Caki2 (cell line): Measurements from ENCODE around the gene M6PR. TPM values are rescaled to one million over a fixed set of nuclear protein-coding genes. Genes with fewer than 3 reads are reported as not detected.

Source experiments
- DNase-seq: peaks from one replicate; pipeline ENCODE4 v3.0.0-alpha.2; 2015; ENCODE audit warnings: low read depth
- in situ Hi-C: cut with HindIII; loops from 2 replicates; pipeline ENCODE4 v1.10.0; 2016; ENCODE audit warnings: low sequenced_read_pairs, low pct_unique_long_range_greater_than_20kb, mixed read lengths
- total RNA-seq: library from RNA; depleted of rRNA; stranded (reverse); fragments of >200 nt; shearing (Covaris generic); gene quantifications from 2 replicates; pipeline ENCODE4 v1.2.3, GENCODE V29; 2014; ENCODE audit warnings: low replicate concordance; rRNA removed

The M6PR gene
- total RNA-seq = 157 and 179 TPM in 2 replicates

GRCh38 chr12:8949342-8950220 is at the start of gene M6PR:
Gene M6PR (minus strand): TSS chr12:8949645. CDS start chr12:8946404, 3,241 bp downstream.
- peak; percentile 98 for DNase-seq
- in situ Hi-C loops = no loop called here

DNA sequence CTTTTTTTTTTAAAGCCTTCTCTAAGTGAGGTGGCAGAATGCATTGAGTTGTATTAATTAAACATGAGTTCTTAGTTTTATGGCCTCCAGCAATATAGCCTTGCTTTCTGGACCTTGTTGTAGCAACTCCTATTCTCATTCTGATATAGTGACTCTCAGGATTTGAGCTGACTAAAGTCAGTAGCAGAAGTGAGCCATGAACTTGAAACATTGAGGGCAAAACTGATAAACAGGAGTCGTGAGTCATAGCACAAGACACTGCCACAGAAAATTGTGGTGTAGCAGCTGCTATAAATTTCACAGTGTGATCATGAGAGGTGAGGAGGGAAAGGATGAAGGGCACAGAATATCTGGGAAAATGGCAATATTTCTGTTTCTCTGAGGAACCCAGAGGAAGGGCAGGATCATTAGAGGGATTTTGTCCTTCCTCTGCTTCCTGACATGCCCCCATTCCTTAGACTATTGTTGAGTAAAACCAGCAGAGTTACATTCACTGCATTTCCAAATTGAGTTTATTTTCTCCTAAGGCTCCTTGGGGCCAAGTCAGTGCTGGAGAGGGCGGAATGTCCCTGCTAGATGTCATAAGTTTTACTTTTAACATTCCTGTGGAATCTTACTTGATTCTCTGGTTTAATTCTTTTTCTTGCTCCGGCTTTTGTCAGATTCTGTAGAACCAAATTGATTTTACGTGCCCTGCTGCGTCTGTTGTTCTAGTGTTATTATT is 47.4 kb upstream of the M6PR start:
- peak; percentile 11 for DNase-seq

GRCh38 chr12:8995021-8995775 is 45.8 kb upstream of the M6PR start:
- no peak for DNase-seq
- in situ Hi-C loops = no loop called here

More for the DNA sequence above, 47.4 kb upstream of the M6PR start:
- in situ Hi-C loops = no loop called here

DNA sequence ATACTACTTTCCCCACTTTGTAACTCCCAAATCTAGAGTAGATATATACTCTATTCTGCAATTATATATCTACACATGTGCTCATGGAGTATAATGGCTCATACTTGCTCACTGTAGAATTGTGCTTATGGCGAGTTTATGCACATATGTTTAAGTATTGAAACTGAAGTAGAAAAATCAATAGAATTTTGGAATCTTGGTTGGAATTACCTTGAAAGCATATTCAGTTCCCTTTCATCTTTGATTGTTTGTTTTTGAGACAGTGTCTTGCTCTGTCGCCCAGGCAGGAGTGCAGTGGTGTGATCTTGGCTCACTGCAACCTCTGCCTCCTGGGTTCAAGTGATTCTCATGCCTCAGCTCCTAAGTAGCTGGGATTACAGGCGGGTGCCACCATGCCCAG is 44.4 kb upstream of the M6PR start:
- in situ Hi-C loops = no loop called here
- DNase-seq = no peak

DNA sequence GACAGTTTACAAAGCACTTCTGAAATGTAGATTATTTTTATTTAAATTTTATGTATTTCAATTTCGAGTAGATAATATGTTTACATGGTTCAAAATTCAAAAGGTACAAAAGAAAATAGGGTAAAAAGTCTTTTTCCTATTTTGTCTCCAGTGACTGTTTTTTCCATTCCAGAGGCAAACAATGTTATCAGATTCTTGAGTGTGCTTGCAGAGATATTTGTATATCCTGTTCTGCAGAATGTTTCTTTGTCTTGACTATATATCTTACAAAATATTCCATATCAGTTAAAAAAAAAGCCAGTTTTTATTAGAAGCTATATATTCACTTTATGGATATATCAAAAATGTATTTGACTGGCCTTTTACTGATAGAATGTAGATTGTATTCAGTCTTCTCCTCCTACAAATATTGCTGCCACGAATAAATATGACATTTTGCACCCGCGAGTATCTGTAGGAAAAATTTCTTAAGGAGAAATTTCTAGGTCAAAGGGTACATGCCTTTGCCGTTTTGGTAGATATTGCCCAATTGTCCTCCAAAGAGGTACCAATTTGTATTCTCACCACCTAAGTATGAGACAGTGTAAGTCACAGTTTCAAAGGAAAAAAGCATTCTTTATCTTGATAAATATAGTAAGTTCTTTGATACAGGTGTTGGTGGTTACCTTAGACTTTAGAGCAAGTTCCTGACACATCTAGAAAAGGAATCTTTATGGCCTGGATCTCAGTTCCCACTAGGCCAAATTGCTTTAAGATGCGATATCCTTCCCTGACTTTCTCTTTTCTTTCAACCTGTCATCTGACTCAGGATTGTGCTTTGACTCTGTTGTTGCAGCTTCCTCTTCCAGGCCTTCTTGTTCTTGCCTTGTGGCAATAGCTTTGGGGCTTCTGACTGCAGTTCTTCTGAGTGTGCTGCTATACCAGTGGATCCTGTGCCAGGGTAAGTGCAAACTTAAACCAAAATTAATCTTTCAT is 42.2 kb upstream of the M6PR start:
- no peak for DNase-seq
- in situ Hi-C loops = no loop called here

GRCh38 chr12:8989413-8989812 is 40.0 kb upstream of the M6PR start, which contains the start of gene KLRG1:
Gene KLRG1 (plus strand): TSS chr12:8989546. CDS start chr12:8989636, 90 bp downstream.
- in situ Hi-C loops = no loop called here
- no peak for DNase-seq

DNA sequence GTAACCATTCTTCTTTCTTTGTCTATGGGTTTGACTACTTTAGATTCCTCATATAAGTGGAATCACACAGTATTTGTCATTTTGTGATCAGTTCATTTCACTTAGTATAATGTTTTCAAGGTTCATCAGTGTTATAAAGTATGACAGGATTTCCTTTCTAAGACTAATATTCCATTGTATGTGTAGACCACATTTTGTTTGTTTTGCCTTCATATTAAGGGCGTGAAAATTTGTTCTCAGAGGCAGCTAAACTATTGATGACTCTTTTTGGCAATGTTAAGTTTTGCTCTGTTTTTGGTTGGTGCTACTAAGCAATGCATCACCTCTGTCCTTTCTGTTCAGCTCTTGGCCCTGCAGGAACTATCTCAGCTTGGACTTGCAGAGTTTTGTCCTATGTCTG is 38.2 kb upstream of the M6PR start:
- no peak for DNase-seq
- in situ Hi-C loops = no loop called here

GRCh38 chr12:8987163-8987562 is 37.7 kb upstream of the M6PR start:
- in situ Hi-C loops = no loop called here

GRCh38 chr12:8985213-8985754 is 35.8 kb upstream of the M6PR start:
- DNase-seq = no peak
- in situ Hi-C loops = no loop called here

More at GRCh38 chr12:8987163-8987562, 37.7 kb upstream of the M6PR start:
- DNase-seq = no peak

DNA sequence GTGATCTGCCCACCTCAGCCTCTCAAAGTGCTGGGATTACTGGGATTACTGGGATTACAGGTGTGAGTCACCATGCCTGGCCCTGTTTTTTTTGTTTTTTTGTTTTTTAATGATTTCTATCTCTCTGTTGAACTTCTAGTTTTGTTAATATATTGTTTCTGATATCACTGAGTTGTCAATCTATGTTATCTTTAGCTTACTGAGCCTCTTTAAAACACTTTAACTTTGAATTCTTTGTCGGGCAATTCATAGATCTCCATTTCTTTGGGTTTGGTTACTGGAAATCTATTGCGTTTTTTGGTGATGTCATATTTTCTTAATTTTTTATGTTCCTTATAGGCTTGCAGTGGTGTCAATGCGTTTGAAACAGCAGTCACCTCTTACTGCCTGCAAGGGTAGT is 30.7 kb upstream of the M6PR start:
- DNase-seq = no peak
- in situ Hi-C loops = no loop called here

DNA sequence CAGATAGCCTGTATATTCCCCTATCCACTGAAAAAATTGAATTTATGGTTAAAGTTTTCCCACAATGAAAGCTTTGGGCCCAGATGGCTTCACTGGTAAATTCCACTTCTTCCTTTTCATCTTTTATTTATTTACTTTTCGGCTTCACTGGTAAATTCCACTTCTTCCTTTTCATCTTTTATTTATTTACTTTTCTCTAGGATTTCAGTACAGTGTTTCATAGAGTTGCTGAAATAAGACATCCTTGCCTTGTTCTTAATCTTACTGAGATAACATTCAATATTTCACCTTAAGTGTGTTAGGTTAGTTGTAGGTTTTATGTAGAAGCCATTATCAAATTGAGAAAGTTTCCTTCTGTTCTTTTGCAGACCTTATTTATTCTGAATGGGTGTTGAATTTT is 21.0 kb upstream of the M6PR start:
- DNase-seq = peak; percentile 14
- in situ Hi-C loops = no loop called here

DNA sequence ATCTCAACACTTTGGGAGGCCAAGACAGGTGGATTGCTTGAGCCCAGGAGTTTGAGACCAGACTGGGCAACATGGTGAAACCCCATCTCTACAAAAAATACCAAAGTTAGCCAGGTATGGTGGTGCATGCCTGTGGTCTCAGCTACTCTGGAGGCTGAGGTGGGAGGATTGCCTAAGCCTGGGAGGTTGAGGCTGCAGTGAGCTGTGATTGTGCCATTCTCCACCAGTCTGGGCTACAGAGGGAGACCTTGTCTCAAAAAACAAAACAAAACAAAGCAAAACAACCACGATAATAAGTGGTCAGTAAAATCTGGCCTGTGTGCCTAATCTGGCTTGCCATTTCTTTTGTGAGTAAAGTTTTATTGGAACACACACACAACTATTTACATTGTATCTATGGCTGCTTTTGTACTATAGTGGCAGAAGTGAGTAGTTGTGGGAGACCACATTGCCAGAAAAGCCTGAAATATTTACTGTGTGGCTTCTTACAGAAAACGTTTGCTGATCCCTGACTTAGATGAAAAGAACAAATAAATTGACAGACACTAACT is 20.5 kb upstream of the M6PR start:
- DNase-seq = no peak
- in situ Hi-C loops = no loop called here

DNA sequence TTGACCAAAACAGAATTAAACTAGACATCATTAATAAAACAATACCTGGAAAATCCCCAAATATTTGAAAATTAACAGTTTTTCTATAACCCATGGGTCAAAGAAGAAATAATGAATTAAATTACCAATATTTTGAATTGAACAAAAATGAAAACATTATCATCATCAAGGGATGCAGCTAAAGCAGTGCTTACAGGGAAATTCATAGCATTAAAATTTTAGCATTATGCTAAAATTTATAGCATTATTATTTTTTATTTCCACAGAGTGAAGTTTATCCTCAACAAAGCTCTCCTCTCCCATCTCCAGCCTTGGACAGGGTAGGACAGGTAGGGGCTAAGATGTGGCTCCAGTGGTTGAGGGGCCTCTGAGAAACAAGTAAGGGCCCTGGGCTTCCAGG is 19.3 kb upstream of the M6PR start:
- no peak for DNase-seq
- in situ Hi-C loops = no loop called here

GRCh38 chr12:8960176-8960575 is 10.7 kb upstream of the M6PR start:
- in situ Hi-C loops = no loop called here
- no peak for DNase-seq

- in situ Hi-C loops = no loop called here
- DNase-seq = no peak
These were observed 8.6 kb upstream of the M6PR start for GRCh38 chr12:8958066-8958465.

- in situ Hi-C loops = no loop called here
These were observed 8.1 kb upstream of the M6PR start for GRCh38 chr12:8957561-8957960.

DNA sequence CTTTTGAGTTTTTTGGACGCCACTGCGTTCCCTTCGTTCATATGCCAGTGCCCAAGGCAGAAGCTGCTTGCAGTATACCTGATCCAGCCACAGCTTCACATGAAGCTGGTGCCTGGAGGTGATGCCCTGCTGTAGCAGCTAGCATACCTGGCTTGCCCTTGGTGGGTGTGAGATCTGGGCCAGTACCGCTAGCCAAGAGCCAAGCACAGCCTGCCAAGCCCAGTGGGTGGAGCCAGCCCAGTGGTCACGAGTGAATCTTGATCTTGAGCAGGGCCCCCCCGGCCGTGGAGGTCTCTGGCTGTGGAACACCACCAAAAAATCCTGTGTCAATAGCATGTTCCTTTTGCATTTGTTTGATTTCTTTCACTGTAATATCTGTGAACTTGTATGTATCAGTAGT is 7.3 kb upstream of the M6PR start:
- no peak for DNase-seq
- in situ Hi-C loops = no loop called here

More at GRCh38 chr12:8957561-8957960, 8.1 kb upstream of the M6PR start:
- no peak for DNase-seq
